ENCODE data around the gene ARHGEF40.

Gene ARHGEF40

GRCh38 chr14:21041676-21042433 lies 28.2 kb upstream of the ARHGEF40 start, which contains the start of gene RNASE7:
TSS of gene RNASE7 (plus strand) at chr14:21042362. CDS start at chr14:21042993, 631 bp downstream.
- no peak within 1 kb of the TSS for H3K9ac ChIP-seq (ENCODE audit: low read length)
- H3K27me3 ChIP-seq (replicated peaks; ENCODE audit: control insufficient read depth, insufficient read depth, low read length), result no peaks in the 10 kb centered on the region
- peaks cover 50% of the 10 kb centered on the region for H3K4me1 ChIP-seq (ENCODE audit: control insufficient read depth, insufficient read depth, low read length)
- no peaks in the 10 kb centered on the region for H3K9me3 ChIP-seq (ENCODE audit: control insufficient read depth, low read length)
- H3K36me3 ChIP-seq (ENCODE audit: control insufficient read depth, insufficient read depth, low read length, severe bottlenecking), result no peaks in the 10 kb centered on the region
- no peak within 1 kb of the TSS for H3K4me3 ChIP-seq (ENCODE audit: low read length)
- DNase-seq (ENCODE audit: low read depth), result peak; percentile 21

GRCh38 chr14:21042918-21043317 lies 27.2 kb upstream of the ARHGEF40 start:
- Histone ChIP-seq H3K4me3 (ENCODE audit: low read length) (no peak overlapping the region), H3K27me3 (replicated peaks; ENCODE audit: control insufficient read depth, insufficient read depth, low read length) (no peaks in the 10 kb centered on the region), H3K36me3 (ENCODE audit: control insufficient read depth, insufficient read depth, low read length, severe bottlenecking) (no peaks in the 10 kb centered on the region), H3K4me1 (ENCODE audit: control insufficient read depth, insufficient read depth, low read length) (peaks cover 56% of the 10 kb centered on the region), H3K9me3 (ENCODE audit: control insufficient read depth, low read length) (no peaks in the 10 kb centered on the region), H3K9ac (ENCODE audit: low read length) (no peak overlapping the region)
- DNase-seq (ENCODE audit: low read depth), result no peak

- no peaks in the 10 kb centered on the region for H3K9me3 ChIP-seq (ENCODE audit: control insufficient read depth, low read length)
- DNase-seq (ENCODE audit: low read depth), result no peak
- H3K4me3 ChIP-seq (ENCODE audit: low read length), result no peak overlapping the region
- H3K4me1 ChIP-seq (ENCODE audit: control insufficient read depth, insufficient read depth, low read length), result peaks cover 58% of the 10 kb centered on the region
- no peaks in the 10 kb centered on the region for H3K27me3 ChIP-seq (replicated peaks; ENCODE audit: control insufficient read depth, insufficient read depth, low read length)
- H3K9ac ChIP-seq (ENCODE audit: low read length), result no peak overlapping the region
- H3K36me3 ChIP-seq (ENCODE audit: control insufficient read depth, insufficient read depth, low read length, severe bottlenecking), result no peaks in the 10 kb centered on the region
These were observed 26.6 kb upstream of the ARHGEF40 start for GRCh38 chr14:21043387-21043973.

- H3K36me3 ChIP-seq (ENCODE audit: control insufficient read depth, insufficient read depth, low read length, severe bottlenecking), result no peaks in the 10 kb centered on the region
- no peaks in the 10 kb centered on the region for H3K27me3 ChIP-seq (replicated peaks; ENCODE audit: control insufficient read depth, insufficient read depth, low read length)
- H3K9me3 ChIP-seq (ENCODE audit: control insufficient read depth, low read length), result no peaks in the 10 kb centered on the region
- no peak for DNase-seq (ENCODE audit: low read depth)
- peaks cover 52% of the 10 kb centered on the region for H3K4me1 ChIP-seq (ENCODE audit: control insufficient read depth, insufficient read depth, low read length)
- H3K9ac ChIP-seq (ENCODE audit: low read length), result no peak overlapping the region
- no peak overlapping the region for H3K4me3 ChIP-seq (ENCODE audit: low read length)
These were observed 26.0 kb upstream of the ARHGEF40 start for GRCh38 chr14:21043974-21044618.

GRCh38 chr14:21047378-21047781 lies 22.7 kb upstream of the ARHGEF40 start:
- peak; percentile 42 for DNase-seq (ENCODE audit: low read depth)
- peak overlapping the region; percentile 32 for H3K9ac ChIP-seq (ENCODE audit: low read length)
- no peaks in the 10 kb centered on the region for H3K36me3 ChIP-seq (ENCODE audit: control insufficient read depth, insufficient read depth, low read length, severe bottlenecking)
- H3K9me3 ChIP-seq (ENCODE audit: control insufficient read depth, low read length), result no peaks in the 10 kb centered on the region
- H3K27me3 ChIP-seq (replicated peaks; ENCODE audit: control insufficient read depth, insufficient read depth, low read length), result no peaks in the 10 kb centered on the region
- peak overlapping the region; percentile 19 for H3K4me3 ChIP-seq (ENCODE audit: low read length)
- H3K4me1 ChIP-seq (ENCODE audit: control insufficient read depth, insufficient read depth, low read length), result peaks cover 34% of the 10 kb centered on the region

- Histone ChIP-seq H3K4me1 (ENCODE audit: control insufficient read depth, insufficient read depth, low read length) (peaks cover 22% of the 10 kb centered on the region), H3K4me3 (ENCODE audit: low read length) (no peak overlapping the region), H3K9me3 (ENCODE audit: control insufficient read depth, low read length) (no peaks in the 10 kb centered on the region), H3K27me3 (replicated peaks; ENCODE audit: control insufficient read depth, insufficient read depth, low read length) (no peaks in the 10 kb centered on the region), H3K36me3 (ENCODE audit: control insufficient read depth, insufficient read depth, low read length, severe bottlenecking) (no peaks in the 10 kb centered on the region), H3K9ac (ENCODE audit: low read length) (no peak overlapping the region)
- DNase-seq (ENCODE audit: low read depth), result no peak
These were observed 21.5 kb upstream of the ARHGEF40 start for GRCh38 chr14:21048638-21049037.

GRCh38 chr14:21049271-21049673 lies 20.8 kb upstream of the ARHGEF40 start:
- no peak overlapping the region for H3K9ac ChIP-seq (ENCODE audit: low read length)
- H3K27me3 ChIP-seq (replicated peaks; ENCODE audit: control insufficient read depth, insufficient read depth, low read length), result no peaks in the 10 kb centered on the region
- DNase-seq (ENCODE audit: low read depth), result peak; percentile 40
- H3K4me1 ChIP-seq (ENCODE audit: control insufficient read depth, insufficient read depth, low read length), result peaks cover 16% of the 10 kb centered on the region
- H3K4me3 ChIP-seq (ENCODE audit: low read length), result no peak overlapping the region
- H3K36me3 ChIP-seq (ENCODE audit: control insufficient read depth, insufficient read depth, low read length, severe bottlenecking), result no peaks in the 10 kb centered on the region
- H3K9me3 ChIP-seq (ENCODE audit: control insufficient read depth, low read length), result no peaks in the 10 kb centered on the region

GRCh38 chr14:21050597-21050996 lies 19.5 kb upstream of the ARHGEF40 start:
- no peaks in the 10 kb centered on the region for H3K36me3 ChIP-seq (ENCODE audit: control insufficient read depth, insufficient read depth, low read length, severe bottlenecking)
- no peaks in the 10 kb centered on the region for H3K9me3 ChIP-seq (ENCODE audit: control insufficient read depth, low read length)
- no peak for DNase-seq (ENCODE audit: low read depth)
- H3K27me3 ChIP-seq (replicated peaks; ENCODE audit: control insufficient read depth, insufficient read depth, low read length), result no peaks in the 10 kb centered on the region
- peaks cover 10% of the 10 kb centered on the region for H3K4me1 ChIP-seq (ENCODE audit: control insufficient read depth, insufficient read depth, low read length)
- H3K9ac ChIP-seq (ENCODE audit: low read length), result no peak overlapping the region
- no peak overlapping the region for H3K4me3 ChIP-seq (ENCODE audit: low read length)

- DNase-seq (ENCODE audit: low read depth), result no peak
- H3K4me3 ChIP-seq (ENCODE audit: low read length), result no peak overlapping the region
These were observed 16.7 kb upstream of the ARHGEF40 start for GRCh38 chr14:21053184-21054122.

GRCh38 chr14:21054123-21054767 lies 15.9 kb upstream of the ARHGEF40 start:
- DNase-seq (ENCODE audit: low read depth), result no peak
- Histone ChIP-seq H3K9me3 (ENCODE audit: control insufficient read depth, low read length) (no peaks in the 10 kb centered on the region), H3K9ac (ENCODE audit: low read length) (no peak overlapping the region), H3K4me3 (ENCODE audit: low read length) (no peak overlapping the region), H3K4me1 (ENCODE audit: control insufficient read depth, insufficient read depth, low read length) (peaks cover 6% of the 10 kb centered on the region), H3K36me3 (ENCODE audit: control insufficient read depth, insufficient read depth, low read length, severe bottlenecking) (no peaks in the 10 kb centered on the region), H3K27me3 (replicated peaks; ENCODE audit: control insufficient read depth, insufficient read depth, low read length) (no peaks in the 10 kb centered on the region)

More at GRCh38 chr14:21053184-21054122, 16.7 kb upstream of the ARHGEF40 start:
- Histone ChIP-seq H3K27me3 (replicated peaks; ENCODE audit: control insufficient read depth, insufficient read depth, low read length) (no peaks in the 10 kb centered on the region), H3K4me1 (ENCODE audit: control insufficient read depth, insufficient read depth, low read length) (peaks cover 6% of the 10 kb centered on the region), H3K36me3 (ENCODE audit: control insufficient read depth, insufficient read depth, low read length, severe bottlenecking) (no peaks in the 10 kb centered on the region), H3K9ac (ENCODE audit: low read length) (no peak overlapping the region), H3K9me3 (ENCODE audit: control insufficient read depth, low read length) (no peaks in the 10 kb centered on the region)

All from adipocyte (in vitro differentiated cells).